Hindlimb muscle (tissue), 1 donor: ENCODE results near the gene GAMT. TPM values are rescaled to one million over a fixed set of nuclear protein-coding genes. Genes with fewer than 3 reads are reported as not detected.
"Not testable (repeated sequence)": the region's sequence is repeated elsewhere in the genome, so short reads cannot be mapped to it uniquely, and the experiment has no call there.

Experiments used
- DNase-seq: peaks from one replicate; pipeline ENCODE4 v3.0.0-alpha.2; 2013
- polyA plus RNA-seq: library from polyadenylated mRNA; unstranded; fragments of 120-200 nt; gene quantifications from one replicate; pipeline ENCODE4 v1.2.1, GENCODE V29; 2013; ENCODE audit not compliant: insufficient read length

Gene GAMT
- polyA plus RNA-seq, 1 donor: 287 TPM

GRCh38 chr19:1433119-1434039 lies 32.0 kb upstream of the GAMT start:
- DNase-seq: no peak

DNA sequence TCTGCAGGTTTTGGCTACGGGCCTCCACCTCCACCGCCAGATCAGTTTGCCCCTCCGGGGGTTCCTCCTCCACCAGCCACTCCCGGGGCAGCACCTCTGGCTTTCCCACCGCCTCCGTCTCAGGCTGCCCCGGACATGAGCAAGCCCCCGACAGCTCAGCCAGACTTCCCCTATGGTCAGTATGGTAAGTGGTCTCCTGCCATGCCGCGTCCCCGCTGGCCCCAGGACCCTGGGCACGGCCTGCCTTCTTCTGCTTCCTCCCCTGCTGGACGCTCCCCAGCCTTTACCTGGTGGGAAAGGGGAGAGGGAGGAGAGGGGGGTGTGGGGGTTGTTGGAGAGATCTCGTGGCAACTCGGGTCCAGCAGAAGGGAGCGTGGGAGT lies 31.2 kb upstream of the GAMT start:
- DNase-seq: no peak

DNA sequence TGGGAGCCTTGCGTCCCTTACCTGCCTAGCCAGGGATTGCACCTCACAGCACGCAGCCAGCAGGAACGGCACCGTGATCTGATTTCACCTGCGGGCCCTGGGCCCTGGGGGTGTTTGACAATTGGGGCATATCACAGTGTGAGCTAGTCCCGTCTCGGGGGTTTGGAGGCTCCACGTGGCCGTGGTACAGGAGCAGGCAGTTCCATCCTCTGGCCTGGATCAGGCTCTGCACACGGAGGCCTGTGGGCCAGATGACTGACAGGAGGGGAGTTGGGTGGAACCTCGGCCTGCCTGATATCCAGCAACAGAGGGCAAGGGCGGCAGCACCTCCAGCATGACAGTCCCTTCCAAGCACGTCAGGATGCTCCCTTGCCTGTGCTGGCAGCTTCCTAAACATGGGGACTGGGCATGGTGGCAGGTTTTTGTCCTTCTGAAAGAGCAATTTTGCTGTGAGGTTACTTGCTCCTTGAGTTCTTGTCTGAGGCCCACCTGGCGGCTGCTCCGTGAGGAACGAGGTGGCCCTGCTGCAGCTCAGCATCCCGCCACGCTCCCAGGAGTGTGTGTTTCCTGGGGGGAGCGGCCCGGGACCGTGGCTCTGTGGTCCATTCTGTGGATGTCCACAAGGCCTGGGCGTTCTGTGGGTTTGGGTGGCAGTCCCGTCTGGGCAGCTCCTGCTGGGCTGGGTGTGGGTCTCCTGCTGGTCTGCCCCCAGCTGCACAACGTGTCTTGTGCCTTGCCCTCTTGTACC lies 30.6 kb upstream of the GAMT start:
- no peak for DNase-seq

GRCh38 chr19:1430246-1430645 lies 28.9 kb upstream of the GAMT start:
- DNase-seq: no peak

DNA sequence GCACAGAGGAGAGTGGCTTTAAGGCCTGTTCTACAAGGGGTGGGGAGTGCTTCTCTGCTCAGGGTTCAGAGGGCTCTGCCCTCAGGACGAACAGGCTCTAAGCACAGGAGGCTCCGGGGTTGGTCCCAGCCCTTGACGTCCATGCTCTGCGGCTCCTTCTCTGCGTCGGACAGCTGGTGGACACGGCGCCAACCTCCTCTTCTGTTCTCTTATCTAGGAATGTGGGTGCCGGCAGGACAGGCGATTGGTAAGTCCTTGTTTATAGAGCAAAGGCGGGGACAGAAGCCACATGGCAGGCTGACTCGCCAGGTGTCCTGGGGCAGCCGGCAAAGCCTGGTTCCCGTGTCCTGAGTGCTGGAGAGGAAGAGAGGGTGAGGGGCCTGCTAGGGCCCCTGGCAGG lies 28.4 kb upstream of the GAMT start:
- DNase-seq: no peak

GRCh38 chr19:1428738-1429391 lies 27.5 kb upstream of the GAMT start:
- no peak for DNase-seq

- DNase-seq: no peak
Observed at GRCh38 chr19:1427221-1427920, 26.0 kb upstream of the GAMT start.

- no peak for DNase-seq
Observed at GRCh38 chr19:1426736-1427135, 25.4 kb upstream of the GAMT start.

DNA sequence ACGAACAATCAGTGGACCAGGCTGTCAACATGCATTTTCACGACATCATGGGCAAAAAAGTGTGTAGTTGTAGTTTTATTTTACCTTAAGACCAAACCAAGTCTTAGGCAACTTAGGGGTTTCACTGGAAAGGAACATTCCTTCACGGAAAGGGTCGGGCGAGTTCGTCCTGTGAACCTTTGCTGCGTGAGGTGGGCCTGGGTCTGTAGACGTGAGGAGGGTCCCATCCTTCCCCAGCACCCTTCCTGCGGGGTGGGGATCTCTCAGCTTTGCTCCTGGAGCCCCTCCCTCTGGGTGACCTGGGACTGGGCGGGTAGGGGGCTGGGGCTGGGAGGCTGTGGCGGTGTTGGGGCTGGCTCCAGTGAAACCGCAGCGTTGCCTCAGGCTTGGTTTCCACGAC lies 24.6 kb upstream of the GAMT start:
- DNase-seq: no peak

GRCh38 chr19:1425102-1425837 lies 23.9 kb upstream of the GAMT start:
- DNase-seq: no peak

- no peak for DNase-seq
Observed at GRCh38 chr19:1424192-1424955, 23.0 kb upstream of the GAMT start.

DNA sequence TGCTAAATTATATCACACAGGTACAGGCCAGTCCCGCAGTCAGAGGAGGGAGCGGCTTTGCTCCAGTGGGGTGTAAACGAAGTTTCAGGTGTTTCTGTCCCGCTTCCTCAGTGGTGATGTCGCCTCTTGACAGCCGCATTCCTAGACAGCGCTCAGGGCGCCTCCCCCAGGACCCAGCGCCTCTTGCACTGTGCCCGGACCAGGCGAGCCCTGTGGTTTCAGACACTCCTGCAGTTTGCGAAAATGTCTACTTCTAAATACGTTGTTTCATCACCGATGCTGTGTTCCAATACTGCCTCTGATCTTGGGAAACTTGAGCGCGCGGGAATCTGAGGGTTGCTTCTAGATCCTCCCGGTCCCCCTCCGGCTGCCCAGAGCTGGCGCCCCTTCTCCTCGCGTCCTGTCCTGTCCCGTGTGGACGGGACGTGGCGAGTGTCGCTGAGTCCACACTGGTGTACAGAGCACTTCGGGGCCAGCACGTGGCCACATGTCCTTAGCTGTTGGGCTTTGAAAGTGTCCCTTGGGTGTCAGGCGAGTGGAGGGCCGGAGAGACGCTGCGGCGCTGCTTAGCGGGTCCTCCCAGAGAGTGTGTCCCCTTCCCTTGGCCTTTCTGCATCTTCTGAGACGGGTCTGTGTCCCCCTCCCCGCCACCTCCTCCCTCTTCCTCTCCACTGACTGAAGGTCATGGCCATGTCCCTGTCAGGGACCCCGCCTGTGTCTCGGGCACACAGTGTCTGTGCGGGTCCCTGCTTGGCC lies 22.3 kb upstream of the GAMT start:
- no peak for DNase-seq

DNA sequence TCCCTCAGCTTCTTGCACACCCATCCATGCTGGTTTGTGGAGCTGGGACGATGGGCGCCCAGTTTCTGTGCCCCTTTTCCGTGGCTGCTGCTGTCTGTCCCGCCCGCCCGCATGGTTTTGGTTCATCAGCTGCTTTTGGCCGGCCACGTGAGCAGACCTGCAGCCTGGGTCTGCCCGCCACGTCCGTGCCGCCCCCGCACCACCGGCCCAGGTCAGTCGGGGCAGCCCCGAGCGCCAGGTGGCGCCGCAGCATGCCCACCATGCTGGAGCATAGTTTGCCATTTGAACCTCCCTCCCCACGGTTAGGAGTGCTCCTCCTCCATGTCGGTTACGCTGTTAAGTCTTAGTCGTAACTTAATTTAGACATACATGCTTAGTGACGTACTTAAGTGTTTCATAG lies 21.6 kb upstream of the GAMT start:
- DNase-seq: no peak

- no peak for DNase-seq
Observed at GRCh38 chr19:1422360-1422759, 21.0 kb upstream of the GAMT start.

- no peak for DNase-seq
Observed at GRCh38 chr19:1421958-1422305, 20.6 kb upstream of the GAMT start.

GRCh38 chr19:1421218-1421957 lies 20.0 kb upstream of the GAMT start:
- no peak for DNase-seq

DNA sequence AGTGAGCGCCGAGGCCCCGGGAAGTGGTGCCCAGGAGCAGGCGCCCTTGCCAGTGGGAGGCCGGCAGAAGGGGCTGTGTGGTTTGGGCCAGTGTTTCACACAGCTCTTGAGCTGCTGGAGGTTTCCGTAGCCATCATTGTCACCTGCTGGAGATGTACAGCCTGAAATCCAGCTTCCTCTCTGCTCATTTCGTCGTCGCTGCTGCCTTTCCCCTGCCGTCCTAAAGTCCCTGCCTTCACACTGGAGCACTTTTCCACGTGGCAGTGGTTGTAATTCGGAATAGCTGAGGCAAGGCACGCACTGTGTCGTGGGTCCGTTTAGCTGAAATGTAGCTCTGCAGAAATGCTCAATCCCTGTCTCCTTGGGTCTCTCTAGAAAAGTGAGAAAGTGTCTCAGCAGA lies 19.2 kb upstream of the GAMT start:
- DNase-seq: no peak

DNA sequence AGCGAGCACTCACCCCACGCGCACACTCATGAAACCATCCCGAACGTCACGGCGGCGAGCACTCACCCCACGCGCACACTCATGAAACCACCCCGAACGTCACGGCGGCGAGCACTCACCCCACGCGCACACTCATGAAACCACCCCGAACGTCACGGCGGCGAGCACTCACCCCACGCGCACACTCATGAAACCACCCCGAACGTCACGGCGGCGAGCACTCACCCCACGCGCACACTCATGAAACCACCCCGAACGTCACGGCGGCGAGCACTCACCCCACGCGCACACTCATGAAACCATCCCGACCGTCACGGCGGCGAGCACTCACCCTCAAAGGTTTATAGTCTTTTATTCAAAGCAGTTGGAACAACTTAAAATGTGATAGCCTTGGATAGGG lies 18.7 kb upstream of the GAMT start:
- not testable (repeated sequence) for DNase-seq

GRCh38 chr19:1418951-1419738 lies 17.8 kb upstream of the GAMT start:
- DNase-seq: no peak
